ENCODE results near the gene PPFIA4.

PPFIA4 gene

DNA sequence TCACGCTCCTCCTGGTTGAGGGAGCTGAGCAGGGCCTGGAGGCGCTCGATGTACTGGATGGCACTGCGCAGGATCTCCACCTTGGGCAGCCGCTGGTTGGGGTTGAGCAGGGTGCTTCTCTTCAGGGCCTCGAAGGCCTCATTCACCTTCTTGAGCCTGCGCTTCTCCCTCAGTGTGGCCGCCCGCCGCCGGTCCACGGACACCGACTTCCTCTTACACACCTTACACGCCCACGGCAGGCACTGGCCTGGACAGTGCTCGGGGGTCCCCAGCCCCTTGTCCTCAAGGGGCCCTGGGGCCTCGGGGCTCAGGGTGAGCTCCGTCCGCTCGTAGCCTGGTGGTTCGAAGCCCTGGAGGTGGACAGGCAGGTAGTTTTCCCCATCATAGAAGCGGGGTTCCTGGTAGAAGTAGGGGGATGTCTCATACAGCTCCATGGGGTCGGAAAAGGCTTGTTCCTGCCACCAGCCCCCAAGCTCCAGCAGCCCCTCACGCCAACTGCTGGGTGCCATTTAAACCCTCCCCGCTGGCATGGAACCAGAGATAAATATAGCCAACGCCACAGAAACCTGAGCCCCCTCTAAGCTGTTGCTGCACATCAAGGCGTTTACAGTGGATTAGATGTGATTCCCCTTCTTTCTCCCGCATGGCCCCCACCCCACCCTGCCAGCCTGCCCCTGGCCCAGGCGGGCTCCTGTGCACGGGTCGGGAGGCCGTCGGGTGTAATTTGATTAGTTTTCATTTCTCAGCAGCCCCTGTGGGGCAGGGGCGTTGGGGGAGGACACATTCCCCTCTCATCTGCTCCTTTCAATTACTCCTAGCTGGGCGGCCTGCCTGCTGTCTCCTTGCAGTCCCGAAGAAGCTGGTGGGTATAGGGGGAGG lies 59.5 kb downstream of the PPFIA4 start, which contains the start of gene MYOG:
MYOG (minus strand) TSS at position 485 of the 879 bp plus-strand sequence; CDS start at position 434, 51 bp downstream.
- H3K4me3 ChIP-seq (ENCODE audit: low read depth, low read length), result no peak within 1 kb of the TSS
- no peak within 1 kb of the TSS for H3K9ac ChIP-seq (ENCODE audit: low read depth, low read length)
- no peaks in the 10 kb centered on the region for H3K27me3 ChIP-seq (ENCODE audit: control insufficient read depth, insufficient read depth, low read length)

DNA sequence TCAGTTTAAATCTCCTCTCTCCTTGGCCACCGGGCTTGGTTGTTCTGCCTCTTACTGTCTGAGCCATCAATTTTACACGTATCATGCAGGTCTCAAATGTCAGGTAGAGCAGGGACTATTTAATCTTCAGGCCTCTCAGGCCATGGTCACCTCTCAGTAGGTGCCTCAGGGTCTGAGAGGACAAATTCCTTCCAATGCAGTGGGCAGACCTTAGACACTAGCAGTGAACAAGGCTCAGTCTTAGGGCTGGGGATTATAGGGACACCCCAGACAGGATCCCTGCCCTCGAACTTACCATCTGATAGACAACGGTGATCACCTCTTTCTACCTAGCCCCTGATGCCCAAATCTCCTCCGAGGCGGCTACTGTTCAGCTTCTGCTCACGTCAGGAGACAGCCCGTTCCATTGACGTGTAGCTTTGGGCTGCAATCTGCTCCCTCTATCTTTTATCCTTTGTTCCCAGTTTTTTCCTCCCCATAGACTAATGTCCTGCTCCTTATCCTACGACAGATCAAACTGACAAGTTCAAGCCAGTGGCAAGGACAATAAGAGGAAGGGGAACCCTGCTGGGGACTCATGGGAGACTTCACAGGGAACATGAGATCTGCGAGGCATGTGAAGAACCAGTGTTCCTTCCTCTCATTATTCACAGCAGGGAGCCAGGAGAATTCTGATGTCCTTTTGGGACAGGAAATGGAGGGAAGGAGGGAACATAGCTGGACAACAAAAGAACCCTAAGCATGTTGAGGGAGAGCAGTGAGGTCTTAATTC lies 60.9 kb downstream of the PPFIA4 start:
- no peaks in the 10 kb centered on the region for H3K27me3 ChIP-seq (ENCODE audit: control insufficient read depth, insufficient read depth, low read length)
- no peak overlapping the region for H3K27ac ChIP-seq (ENCODE audit: low read depth, low read length)
- H3K9me3 ChIP-seq (ENCODE audit: control insufficient read depth, insufficient read depth, low read length), result no peaks in the 10 kb centered on the region
- H3K36me3 ChIP-seq (ENCODE audit: control insufficient read depth, insufficient read depth, low read length), result no peaks in the 10 kb centered on the region
- H3K4me1 ChIP-seq (ENCODE audit: control insufficient read depth, insufficient read depth, low read length), result peaks cover 11% of the 10 kb centered on the region
- no peak overlapping the region for H3K4me3 ChIP-seq (ENCODE audit: low read depth, low read length)
- no peak overlapping the region for H3K9ac ChIP-seq (ENCODE audit: low read depth, low read length)

More for the DNA sequence above, 59.5 kb downstream of the PPFIA4 start, which contains the start of gene MYOG:
- Histone ChIP-seq H3K4me1 (ENCODE audit: control insufficient read depth, insufficient read depth, low read length) (peaks cover 19% of the 10 kb centered on the region), H3K27ac (ENCODE audit: low read depth, low read length) (no peak within 1 kb of the TSS), H3K9me3 (ENCODE audit: control insufficient read depth, insufficient read depth, low read length) (no peaks in the 10 kb centered on the region), H3K36me3 (ENCODE audit: control insufficient read depth, insufficient read depth, low read length) (no peaks in the 10 kb centered on the region)

GRCh38 chr1:203088441-203088840 lies 62.1 kb downstream of the PPFIA4 start:
- H3K9me3 ChIP-seq (ENCODE audit: control insufficient read depth, insufficient read depth, low read length), result no peaks in the 10 kb centered on the region
- no peak overlapping the region for H3K27ac ChIP-seq (ENCODE audit: low read depth, low read length)
- H3K36me3 ChIP-seq (ENCODE audit: control insufficient read depth, insufficient read depth, low read length), result no peaks in the 10 kb centered on the region
- no peak overlapping the region for H3K4me3 ChIP-seq (ENCODE audit: low read depth, low read length)
- H3K9ac ChIP-seq (ENCODE audit: low read depth, low read length), result no peak overlapping the region
- H3K4me1 ChIP-seq (ENCODE audit: control insufficient read depth, insufficient read depth, low read length), result peaks cover 5% of the 10 kb centered on the region; the same call in 1 of the 2 replicates
- H3K27me3 ChIP-seq (ENCODE audit: control insufficient read depth, insufficient read depth, low read length), result no peaks in the 10 kb centered on the region

DNA sequence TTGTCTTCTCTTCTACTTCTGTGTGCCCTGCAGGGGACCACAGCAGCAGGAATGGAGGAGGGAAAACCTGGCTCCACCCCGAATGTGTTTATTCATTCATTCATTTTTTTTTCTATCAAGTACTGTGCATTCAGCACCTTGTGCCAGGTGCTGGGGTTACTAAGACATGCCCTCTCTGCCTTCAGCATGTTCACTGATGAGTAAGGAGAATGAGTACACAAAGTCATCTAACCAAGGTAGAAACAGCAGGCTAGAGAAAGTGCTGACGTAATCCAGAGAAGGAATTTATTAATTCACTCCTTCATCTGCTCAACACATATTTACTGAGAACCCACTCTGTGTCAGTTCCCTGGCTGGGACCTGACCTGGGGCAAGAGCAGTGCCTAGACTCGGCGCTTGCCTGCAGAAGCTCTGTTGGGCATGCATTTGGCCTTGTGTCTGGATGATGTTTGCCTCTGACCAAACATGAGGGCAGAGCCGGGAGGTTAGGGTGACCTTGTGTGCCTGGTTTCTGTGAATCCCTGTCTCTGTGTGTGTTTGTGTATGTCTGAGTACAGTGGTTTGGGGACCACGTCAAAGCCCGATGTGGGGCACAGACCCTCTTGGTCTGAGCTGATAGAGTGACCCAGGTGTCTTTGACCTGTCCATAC lies 62.8 kb downstream of the PPFIA4 start:
- Histone ChIP-seq H3K27ac (ENCODE audit: low read depth, low read length) (no peak overlapping the region), H3K9ac (ENCODE audit: low read depth, low read length) (no peak overlapping the region), H3K36me3 (ENCODE audit: control insufficient read depth, insufficient read depth, low read length) (no peaks in the 10 kb centered on the region), H3K27me3 (ENCODE audit: control insufficient read depth, insufficient read depth, low read length) (no peaks in the 10 kb centered on the region), H3K4me3 (ENCODE audit: low read depth, low read length) (no peak overlapping the region), H3K4me1 (ENCODE audit: control insufficient read depth, insufficient read depth, low read length) (peaks cover 3% of the 10 kb centered on the region; the same call in 1 of the 2 replicates), H3K9me3 (ENCODE audit: control insufficient read depth, insufficient read depth, low read length) (no peaks in the 10 kb centered on the region)

GRCh38 chr1:203089651-203090045 lies 63.4 kb downstream of the PPFIA4 start:
- no peak overlapping the region for H3K9ac ChIP-seq (ENCODE audit: low read depth, low read length)

DNA sequence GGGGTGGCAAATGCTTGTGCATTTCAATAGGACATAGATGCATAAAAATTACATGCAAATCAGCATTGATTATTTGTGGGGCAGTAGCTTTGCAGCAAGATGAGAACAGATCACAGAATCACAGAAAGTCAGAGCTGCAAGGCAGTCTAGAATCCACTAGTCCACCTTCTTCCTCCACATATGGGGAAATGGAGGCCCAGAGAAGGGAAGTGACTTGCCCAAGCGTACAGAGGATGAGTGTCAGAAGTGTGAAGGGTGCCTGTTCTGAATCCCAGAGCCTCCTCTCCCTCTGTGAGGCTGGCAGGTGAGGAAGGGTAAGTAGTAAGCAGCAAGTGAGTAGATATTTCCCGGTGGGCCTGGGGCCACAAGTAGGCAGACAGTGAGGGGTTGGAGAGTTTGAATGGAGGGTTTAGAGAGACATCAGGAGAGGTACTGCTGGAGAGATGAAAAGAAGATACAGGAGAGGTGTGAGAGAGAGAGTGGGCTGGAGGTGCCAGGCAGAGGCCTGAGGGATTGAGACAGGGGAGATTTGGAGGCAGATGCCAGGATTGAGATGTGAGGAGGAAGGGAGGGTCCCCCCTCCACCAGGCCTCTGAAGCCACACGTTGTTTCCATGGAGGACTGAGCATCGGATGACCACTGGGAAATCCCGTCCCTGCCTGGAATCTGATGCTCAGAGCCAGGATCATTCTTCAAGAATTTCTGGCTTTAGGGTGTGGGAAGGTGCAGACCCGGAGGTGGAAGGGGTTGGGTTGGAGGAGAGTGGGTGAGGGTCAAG lies 64.3 kb downstream of the PPFIA4 start:
- Histone ChIP-seq H3K4me3 (ENCODE audit: low read depth, low read length) (no peak overlapping the region), H3K27ac (ENCODE audit: low read depth, low read length) (no peak overlapping the region), H3K9me3 (ENCODE audit: control insufficient read depth, insufficient read depth, low read length) (peaks cover 9% of the 10 kb centered on the region; the same call in 1 of the 2 replicates), H3K9ac (ENCODE audit: low read depth, low read length) (no peak overlapping the region), H3K4me1 (ENCODE audit: control insufficient read depth, insufficient read depth, low read length) (no peaks in the 10 kb centered on the region), H3K36me3 (ENCODE audit: control insufficient read depth, insufficient read depth, low read length) (no peaks in the 10 kb centered on the region), H3K27me3 (ENCODE audit: control insufficient read depth, insufficient read depth, low read length) (no peaks in the 10 kb centered on the region)

More at GRCh38 chr1:203089651-203090045, 63.4 kb downstream of the PPFIA4 start:
- no peaks in the 10 kb centered on the region for H3K36me3 ChIP-seq (ENCODE audit: control insufficient read depth, insufficient read depth, low read length)
- no peaks in the 10 kb centered on the region for H3K27me3 ChIP-seq (ENCODE audit: control insufficient read depth, insufficient read depth, low read length)
- H3K9me3 ChIP-seq (ENCODE audit: control insufficient read depth, insufficient read depth, low read length), result peaks cover 3% of the 10 kb centered on the region; the same call in 1 of the 2 replicates
- H3K4me3 ChIP-seq (ENCODE audit: low read depth, low read length), result no peak overlapping the region
- no peak overlapping the region for H3K27ac ChIP-seq (ENCODE audit: low read depth, low read length)
- no peaks in the 10 kb centered on the region for H3K4me1 ChIP-seq (ENCODE audit: control insufficient read depth, insufficient read depth, low read length)

DNA sequence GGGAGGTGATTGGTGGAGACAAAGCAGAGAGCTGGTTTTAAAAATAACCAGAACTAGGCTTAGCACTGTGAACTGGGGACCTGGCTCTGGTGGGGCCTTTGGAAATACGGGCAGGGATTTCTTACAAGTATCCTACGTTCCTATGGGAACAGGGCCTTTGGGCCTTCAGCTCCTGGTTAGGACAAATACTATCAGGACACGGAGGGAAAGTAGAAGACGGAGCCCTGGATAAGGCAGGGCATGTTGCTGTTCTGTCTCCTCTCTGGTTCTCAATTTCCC lies 64.8 kb downstream of the PPFIA4 start:
- H3K9me3 ChIP-seq (ENCODE audit: control insufficient read depth, insufficient read depth, low read length), result peaks cover 12% of the 10 kb centered on the region; the same call in 1 of the 2 replicates
- no peaks in the 10 kb centered on the region for H3K4me1 ChIP-seq (ENCODE audit: control insufficient read depth, insufficient read depth, low read length)
- no peak overlapping the region for H3K4me3 ChIP-seq (ENCODE audit: low read depth, low read length)
- no peaks in the 10 kb centered on the region for H3K27me3 ChIP-seq (ENCODE audit: control insufficient read depth, insufficient read depth, low read length)
- no peak overlapping the region for H3K9ac ChIP-seq (ENCODE audit: low read depth, low read length)
- H3K27ac ChIP-seq (ENCODE audit: low read depth, low read length), result no peak overlapping the region
- H3K36me3 ChIP-seq (ENCODE audit: control insufficient read depth, insufficient read depth, low read length), result no peaks in the 10 kb centered on the region

DNA sequence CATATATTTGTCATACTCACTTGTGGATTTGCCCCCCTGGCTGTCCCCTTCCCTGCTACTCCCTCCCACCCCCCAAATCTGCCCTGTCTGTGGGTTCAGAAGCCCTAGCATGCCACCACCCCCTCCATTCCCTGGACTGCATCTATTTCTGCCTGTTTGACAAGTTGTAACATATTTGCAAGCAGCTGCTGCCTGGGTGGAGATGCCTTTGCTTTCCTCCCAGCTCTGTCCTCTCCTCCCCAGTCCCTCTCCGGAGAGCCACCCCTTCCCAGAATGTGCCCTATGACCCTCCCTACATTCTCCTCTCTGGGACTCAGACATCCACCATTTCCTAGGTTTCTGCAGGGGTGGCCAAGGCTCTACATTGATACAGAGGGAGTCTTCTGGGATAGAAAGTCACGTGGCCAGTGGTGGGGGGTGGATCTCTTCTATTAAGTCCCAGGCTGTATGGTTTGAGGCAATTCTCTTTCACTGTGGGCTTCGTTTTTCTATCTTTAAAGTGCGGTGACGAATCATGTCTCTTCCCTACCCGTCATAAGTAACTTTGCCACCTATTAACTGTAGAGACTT lies 65.6 kb downstream of the PPFIA4 start:
- Histone ChIP-seq H3K27ac (ENCODE audit: low read depth, low read length) (no peak overlapping the region), H3K4me3 (ENCODE audit: low read depth, low read length) (no peak overlapping the region), H3K4me1 (ENCODE audit: control insufficient read depth, insufficient read depth, low read length) (no peaks in the 10 kb centered on the region), H3K9me3 (ENCODE audit: control insufficient read depth, insufficient read depth, low read length) (peaks cover 12% of the 10 kb centered on the region; the same call in 1 of the 2 replicates), H3K27me3 (ENCODE audit: control insufficient read depth, insufficient read depth, low read length) (no peaks in the 10 kb centered on the region), H3K36me3 (ENCODE audit: control insufficient read depth, insufficient read depth, low read length) (no peaks in the 10 kb centered on the region), H3K9ac (ENCODE audit: low read depth, low read length) (no peak overlapping the region)

GRCh38 chr1:203093754-203094410 lies 67.6 kb downstream of the PPFIA4 start:
- no peaks in the 10 kb centered on the region for H3K36me3 ChIP-seq (ENCODE audit: control insufficient read depth, insufficient read depth, low read length)
- H3K9ac ChIP-seq (ENCODE audit: low read depth, low read length), result no peak overlapping the region
- peaks cover 12% of the 10 kb centered on the region; the same call in 1 of the 2 replicates for H3K9me3 ChIP-seq (ENCODE audit: control insufficient read depth, insufficient read depth, low read length)
- H3K4me3 ChIP-seq (ENCODE audit: low read depth, low read length), result no peak overlapping the region
- H3K4me1 ChIP-seq (ENCODE audit: control insufficient read depth, insufficient read depth, low read length), result no peaks in the 10 kb centered on the region
- no peak overlapping the region for H3K27ac ChIP-seq (ENCODE audit: low read depth, low read length)
- H3K27me3 ChIP-seq (ENCODE audit: control insufficient read depth, insufficient read depth, low read length), result no peaks in the 10 kb centered on the region
